Ovary (tissue), 9 donors: ENCODE data around the gene TBXAS1. TPM values are rescaled to one million over a fixed set of nuclear protein-coding genes. Genes with fewer than 3 reads are reported as not detected.

Experiments used
- DNase-seq, 5 donors: peaks; one replicate each; pipeline ENCODE4 v3.0.0-alpha.2; 2019 to 2020
- H3K27ac ChIP-seq, 2 donors: fragments of 200-600 bp; one replicate each; pipeline versions ENCODE4 v1.5.1 to v1.8.0; 2019 to 2022
- H3K27me3 ChIP-seq: fragments of 200-600 bp; one replicate; pipeline ENCODE4 v1.8.0; 2022
- H3K36me3 ChIP-seq: fragments of 200-600 bp; sonication (generic); one replicate; pipeline ENCODE4 v1.5.1; 2019
- H3K4me1 ChIP-seq: one replicate; pipeline ENCODE4 v1.8.1; 2013; ENCODE audit warnings: mild to moderate bottlenecking, moderate library complexity; ENCODE audit not compliant: insufficient read depth
- H3K4me3 ChIP-seq: fragments of 200-600 bp; sonication (generic); one replicate; pipeline ENCODE4 v1.5.1; 2017
- H3K9me3 ChIP-seq, 2 donors: fragments of 200-600 bp in 1 of 2; sonication (generic) in 1 of 2; one replicate each; pipeline versions ENCODE4 v1.5.1 to v1.8.1; 2013 to 2019; ENCODE audit warnings: mild to moderate bottlenecking in 1 of 2, moderate library complexity in 1 of 2
- CTCF ChIP-seq, 3 donors: fragments of 450-650 bp in 2 of 3; fragments of 200-600 bp in 1 of 3; IDR thresholded peaks; one replicate each; pipeline versions ENCODE4 v1.5.1 to v1.8.0; 2016 to 2022; ENCODE audit warnings: antibody characterized with exemption in 3 of 3, mild to moderate bottlenecking in 1 of 3
- EP300 ChIP-seq: sonication (generic); formaldehyde crosslinking; IDR thresholded peaks from one replicate; pipeline ENCODE4 v1.6.1; 2017; ENCODE audit warnings: antibody characterized with exemption
- POLR2A ChIP-seq: fragments of 450-650 bp; IDR thresholded peaks from one replicate; pipeline ENCODE4 v1.6.1; 2017; ENCODE audit warnings: antibody characterized with exemption, mild to moderate bottlenecking, moderate library complexity
- WGBS, 3 donors: extraction: QIAGEN DNeasy Blood & Tissue Kit in 1 of 3; methylation state at CpG; one replicate each; pipeline versions ENCODE4 v1.1.5 to v1.1.7; 2013 to 2017; 5-methylcytosine and 5-hydroxymethylcytosine counted together
- intact Hi-C, 4 donors: fragments of 100-400 bp; cut with DNase I; formaldehyde crosslinking; loops; one replicate each; pipeline versions ENCODE4 v1.11.0 to v1.15.1; 2022 to 2023
- polyA plus RNA-seq, 2 donors: library from polyadenylated mRNA; stranded (reverse); fragments of 200-250 nt in 1 of 2; fragments of 350-450 nt in 1 of 2; fragmentation: Illumina TruSeq in 1 of 2; extraction: RNeasy Lipid Tissue Mini Kit (QIAGEN cat#74804) in 1 of 2; gene quantifications; one replicate each; pipeline ENCODE4 v1.2.3, GENCODE V29; 2013 to 2014
- total RNA-seq, 7 donors: library from RNA; depleted of rRNA in 2 of 7; stranded (reverse); fragments of >200 nt in 2 of 7; fragmentation: NEBNext Ultra II Directional in 3 of 7; extraction: Animal tissue kit (Norgen Biotek cat#: 25700) in 3 of 7; gene quantifications; one replicate each; pipeline versions ENCODE4 v1.1.0 to v1.2.4, GENCODE V29; 2016 to 2023
- donor health status: DM: no; HTN: no; CAD: no; lungs with moderate emphysema.
- donor health status: DM: no; HTN: no; CAD: no.
- donor health status: Bipolar disorder and iron deficiency.
- donor health status: DM: yes; HTN: yes; CAD: no.
- donor health status: DM: no; HTN: no; CAD: no.
- donor health status: DM: yes; HTN: yes; CAD: no.

The TBXAS1 gene
- total and polyA plus RNA-seq, 9 donors: 3.1 to 16.8 (median 9.0) TPM

- no peak for DNase-seq
- Histone ChIP-seq H3K36me3 (no peaks in the 10 kb centered on the region), H3K9me3 (no peaks in the 10 kb centered on the region), H3K4me1 (no peaks in the 10 kb centered on the region), H3K27ac (no peak overlapping the region), H3K4me3 (no peak overlapping the region), H3K27me3 (no peaks in the 10 kb centered on the region)
- 92 to 97% (median 96%) methylated on average over 7 of the region's 7 CpGs for WGBS, 3 donors
- no peak for TF ChIP-seq POLR2A
- no peak for TF ChIP-seq CTCF (IDR thresholded peaks at IDR 0.05)
- TF ChIP-seq EP300: no peak
- intact Hi-C loops: no loop called here
Measured at GRCh38 chr7:139791316-139791715, 37.7 kb upstream of the TBXAS1 start.

GRCh38 chr7:139797607-139798006, 31.5 kb upstream of the TBXAS1 start:
- TF ChIP-seq EP300: no peak
- no peak overlapping the region for H3K27ac ChIP-seq
- no peaks in the 10 kb centered on the region for H3K27me3 ChIP-seq
- no peak for DNase-seq
- H3K36me3 ChIP-seq: no peaks in the 10 kb centered on the region
- no peaks in the 10 kb centered on the region for H3K4me1 ChIP-seq
- 81 to 84% (median 84%) methylated on average over 2 of the region's 2 CpGs for WGBS, 3 donors
- H3K4me3 ChIP-seq: no peak overlapping the region
- intact Hi-C loops: no loop called here
- no peaks in the 10 kb centered on the region for H3K9me3 ChIP-seq

GRCh38 chr7:139798221-139798620, 30.8 kb upstream of the TBXAS1 start:
- H3K4me1 ChIP-seq: no peaks in the 10 kb centered on the region
- H3K36me3 ChIP-seq: no peaks in the 10 kb centered on the region
- no peak for DNase-seq
- H3K4me3 ChIP-seq: no peak overlapping the region
- no peaks in the 10 kb centered on the region for H3K27me3 ChIP-seq
- TF ChIP-seq CTCF (IDR thresholded peaks at IDR 0.05): no peak
- no peak for TF ChIP-seq POLR2A
- no peak for TF ChIP-seq EP300
- intact Hi-C loops: no loop called here
- WGBS, 3 donors: 28 to 42% (median 29%) methylated on average over 10 of the region's 10 CpGs
- H3K9me3 ChIP-seq: no peaks in the 10 kb centered on the region
- no peak overlapping the region for H3K27ac ChIP-seq

GRCh38 chr7:139798892-139799291, 30.2 kb upstream of the TBXAS1 start:
- H3K27me3 ChIP-seq: no peaks in the 10 kb centered on the region
- no peak overlapping the region for H3K27ac ChIP-seq
- intact Hi-C loops: no loop called here
- H3K9me3 ChIP-seq: no peaks in the 10 kb centered on the region
- no peaks in the 10 kb centered on the region for H3K36me3 ChIP-seq
- H3K4me1 ChIP-seq: no peaks in the 10 kb centered on the region
- TF ChIP-seq EP300 (no peak), CTCF (IDR thresholded peaks at IDR 0.05) (no peak), POLR2A (no peak)
- DNase-seq: no peak
- no peak overlapping the region for H3K4me3 ChIP-seq
- 66 to 89% (median 71%) methylated on average over 4 of the region's 4 CpGs for WGBS, 3 donors

GRCh38 chr7:139799586-139799985, 29.5 kb upstream of the TBXAS1 start:
- H3K27ac ChIP-seq: no peak overlapping the region
- WGBS, 3 donors: 72 to 83% (median 79%) methylated on average over 2 of the region's 2 CpGs
- H3K9me3 ChIP-seq: no peaks in the 10 kb centered on the region
- intact Hi-C loops: no loop called here
- H3K27me3 ChIP-seq: no peaks in the 10 kb centered on the region
- no peaks in the 10 kb centered on the region for H3K4me1 ChIP-seq
- no peak overlapping the region for H3K4me3 ChIP-seq
- H3K36me3 ChIP-seq: no peaks in the 10 kb centered on the region
- no peak for DNase-seq
- TF ChIP-seq CTCF (IDR thresholded peaks at IDR 0.05) (no peak), EP300 (no peak), POLR2A (no peak)
